Measurements from ENCODE around the gene CTDSP1.

- TF ChIP-seq CTCF (IDR thresholded peaks at IDR 0.05 in 8 of 11, conservative IDR thresholded peaks at IDR 0.05 in 3 of 11): no peak
- no peak for TF ChIP-seq POLR2A (IDR thresholded peaks at IDR 0.05)
These were observed 24.5 kb upstream of the CTDSP1 start for GRCh38 chr2:218375212-218375611.

All from spleen (tissue), 7 donors.